ENCODE data around the gene XPO1.

XPO1 gene

DNA sequence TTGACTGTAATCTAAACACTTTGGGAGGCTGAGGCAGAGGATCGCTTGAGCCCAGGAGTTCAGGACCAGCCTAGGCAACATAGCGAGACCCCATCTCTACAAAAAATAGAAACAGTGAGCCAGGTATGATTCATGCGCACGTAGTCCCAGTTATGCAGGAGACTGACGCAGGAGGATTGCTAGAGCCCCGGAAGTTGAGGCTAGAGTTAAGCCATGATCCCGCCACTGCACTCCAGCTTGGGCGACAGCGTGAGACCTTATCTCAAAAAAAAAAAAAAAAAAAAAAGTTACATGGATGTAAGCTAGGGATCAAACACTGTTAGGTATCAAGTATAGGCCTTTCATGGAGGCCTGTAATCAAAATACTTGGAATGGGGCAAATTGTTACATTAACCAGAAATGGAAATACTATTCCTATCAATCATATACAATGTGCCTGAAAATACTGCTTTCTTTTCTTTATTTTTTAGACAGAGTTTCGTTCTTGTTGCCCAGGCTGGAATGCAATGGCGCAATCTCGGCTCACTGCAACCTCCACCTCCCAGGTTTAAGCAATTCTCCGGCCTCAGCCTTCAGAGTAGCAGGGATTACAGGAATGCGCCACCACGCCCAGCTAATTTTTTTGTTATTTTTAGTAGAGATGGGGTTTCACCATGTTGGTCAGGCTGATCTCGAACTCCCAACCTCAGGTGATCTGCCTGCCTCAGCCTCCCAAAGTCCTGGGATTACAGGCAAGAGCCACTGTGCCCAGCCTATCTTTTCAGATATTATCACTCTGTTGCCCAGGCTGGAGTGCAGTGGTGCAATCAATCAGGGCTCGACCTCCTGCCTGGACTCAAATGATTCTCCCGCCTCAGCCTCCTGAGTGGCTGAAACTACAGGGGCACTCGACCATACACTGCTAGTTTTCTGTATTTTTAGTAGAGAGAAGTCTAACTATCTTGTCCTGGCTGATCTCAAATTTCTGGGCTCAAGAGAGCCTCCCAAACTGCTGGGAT lies 27.2 kb downstream of the XPO1 start:
- in situ Hi-C loops (cut with MboI; ENCODE audit: low pct_unique_long_range_greater_than_20kb, low sequenced_read_pairs, unreplicated experiment): no loop called here
- TF ChIP-seq, protein P1, sequence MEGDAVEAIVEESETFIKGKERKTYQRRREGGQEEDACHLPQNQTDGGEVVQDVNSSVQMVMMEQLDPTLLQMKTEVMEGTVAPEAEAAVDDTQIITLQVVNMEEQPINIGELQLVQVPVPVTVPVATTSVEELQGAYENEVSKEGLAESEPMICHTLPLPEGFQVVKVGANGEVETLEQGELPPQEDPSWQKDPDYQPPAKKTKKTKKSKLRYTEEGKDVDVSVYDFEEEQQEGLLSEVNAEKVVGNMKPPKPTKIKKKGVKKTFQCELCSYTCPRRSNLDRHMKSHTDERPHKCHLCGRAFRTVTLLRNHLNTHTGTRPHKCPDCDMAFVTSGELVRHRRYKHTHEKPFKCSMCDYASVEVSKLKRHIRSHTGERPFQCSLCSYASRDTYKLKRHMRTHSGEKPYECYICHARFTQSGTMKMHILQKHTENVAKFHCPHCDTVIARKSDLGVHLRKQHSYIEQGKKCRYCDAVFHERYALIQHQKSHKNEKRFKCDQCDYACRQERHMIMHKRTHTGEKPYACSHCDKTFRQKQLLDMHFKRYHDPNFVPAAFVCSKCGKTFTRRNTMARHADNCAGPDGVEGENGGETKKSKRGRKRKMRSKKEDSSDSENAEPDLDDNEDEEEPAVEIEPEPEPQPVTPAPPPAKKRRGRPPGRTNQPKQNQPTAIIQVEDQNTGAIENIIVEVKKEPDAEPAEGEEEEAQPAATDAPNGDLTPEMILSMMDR (IDR thresholded peaks at IDR 0.05; ENCODE audit: extremely low read depth, insufficient read depth, missing control alignments): no peak
- DNase-seq (ENCODE audit: low spot score): no peak

DNA sequence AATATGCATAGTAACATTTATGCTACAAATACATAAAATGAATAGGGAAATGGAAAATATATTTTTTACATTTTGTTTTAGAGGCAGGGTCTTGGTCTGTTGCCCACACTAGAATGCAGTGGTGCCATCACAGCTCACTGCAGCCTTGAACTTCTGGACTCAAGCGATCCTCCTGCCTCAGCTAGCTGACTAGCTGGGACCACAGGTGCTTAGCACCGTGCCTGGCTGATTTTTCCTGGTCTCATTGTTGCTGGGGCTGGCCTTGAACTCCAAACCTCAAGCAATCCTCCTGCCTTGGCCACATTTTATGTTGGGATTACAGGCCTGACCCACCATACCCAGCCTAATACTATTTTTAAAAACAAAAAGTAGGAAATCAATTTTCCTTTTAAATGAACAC lies 33.2 kb downstream of the XPO1 start:
- TF ChIP-seq, protein P1 (IDR thresholded peaks at IDR 0.05; ENCODE audit: extremely low read depth, insufficient read depth, missing control alignments): no peak
- in situ Hi-C loops (cut with MboI; ENCODE audit: low pct_unique_long_range_greater_than_20kb, low sequenced_read_pairs, unreplicated experiment): no loop called here
- no peak for DNase-seq (ENCODE audit: low spot score)

DNA sequence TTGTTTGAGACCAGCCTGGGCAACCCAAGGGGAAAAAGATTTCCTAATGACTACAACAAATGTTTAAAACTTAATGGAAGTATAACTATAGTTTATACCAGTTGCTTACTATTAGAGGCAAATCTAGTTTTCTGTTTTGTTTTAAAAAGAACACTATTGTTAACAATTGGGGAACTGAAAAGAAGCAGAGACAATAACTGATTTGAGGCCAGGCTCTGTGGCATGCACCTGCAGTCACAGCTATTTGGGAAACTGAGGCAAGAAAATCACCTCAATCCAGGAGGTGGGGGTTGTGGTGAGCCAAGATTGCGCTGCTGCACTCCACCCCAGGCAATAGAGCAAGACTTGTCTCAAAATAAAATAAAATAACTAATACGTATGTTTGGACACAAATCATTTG lies 39.1 kb downstream of the XPO1 start:
- DNase-seq (ENCODE audit: low spot score): no peak
- TF ChIP-seq, protein P1 (IDR thresholded peaks at IDR 0.05; ENCODE audit: extremely low read depth, insufficient read depth, missing control alignments): no peak
- in situ Hi-C loops (cut with MboI; ENCODE audit: low pct_unique_long_range_greater_than_20kb, low sequenced_read_pairs, unreplicated experiment): no loop called here

DNA sequence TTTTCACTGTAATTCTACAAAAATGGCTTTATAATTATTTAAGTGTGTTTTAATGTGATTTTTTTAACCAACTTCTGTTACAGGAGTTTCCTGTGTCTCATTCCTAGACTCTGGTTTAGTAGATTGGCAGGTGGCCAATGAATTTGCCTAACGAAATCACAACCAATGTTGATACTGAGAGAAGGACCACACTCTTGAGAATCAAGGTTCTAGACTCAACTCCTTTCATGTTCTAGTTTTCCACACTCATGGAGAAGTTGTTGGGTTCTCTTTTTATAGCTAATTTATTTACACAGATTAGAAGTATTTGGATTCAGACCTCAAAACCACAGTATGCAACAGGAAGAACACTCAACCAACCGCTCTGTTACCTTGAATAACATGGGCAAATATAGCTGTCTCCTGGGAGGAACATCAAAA lies 44.6 kb downstream of the XPO1 start:
- TF ChIP-seq, protein P1 (IDR thresholded peaks at IDR 0.05; ENCODE audit: extremely low read depth, insufficient read depth, missing control alignments): no peak
- in situ Hi-C loops (cut with MboI; ENCODE audit: low pct_unique_long_range_greater_than_20kb, low sequenced_read_pairs, unreplicated experiment): no loop called here

DNA sequence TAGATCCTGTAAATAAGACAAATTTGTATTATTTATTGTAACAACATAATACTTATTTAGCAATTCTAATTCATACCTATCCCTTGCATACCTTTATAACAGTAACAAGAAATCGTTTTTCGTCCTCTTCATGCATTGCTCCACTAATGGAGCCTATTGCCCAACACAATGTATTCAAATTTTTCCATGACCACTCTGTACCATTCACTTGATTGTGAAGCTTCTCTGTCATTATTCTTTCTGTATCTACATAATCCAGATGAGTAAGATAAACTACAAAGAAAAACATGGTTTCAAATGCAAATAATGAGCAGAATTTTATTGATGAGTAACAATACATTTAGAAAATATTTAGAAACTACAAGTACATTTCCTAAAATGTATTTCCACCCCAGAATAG lies 45.7 kb downstream of the XPO1 start:
- TF ChIP-seq, protein P1 (IDR thresholded peaks at IDR 0.05; ENCODE audit: extremely low read depth, insufficient read depth, missing control alignments): no peak
- in situ Hi-C loops (cut with MboI; ENCODE audit: low pct_unique_long_range_greater_than_20kb, low sequenced_read_pairs, unreplicated experiment): no loop called here

More for the DNA sequence above, 44.6 kb downstream of the XPO1 start:
- no peak for DNase-seq (ENCODE audit: low spot score)

DNA sequence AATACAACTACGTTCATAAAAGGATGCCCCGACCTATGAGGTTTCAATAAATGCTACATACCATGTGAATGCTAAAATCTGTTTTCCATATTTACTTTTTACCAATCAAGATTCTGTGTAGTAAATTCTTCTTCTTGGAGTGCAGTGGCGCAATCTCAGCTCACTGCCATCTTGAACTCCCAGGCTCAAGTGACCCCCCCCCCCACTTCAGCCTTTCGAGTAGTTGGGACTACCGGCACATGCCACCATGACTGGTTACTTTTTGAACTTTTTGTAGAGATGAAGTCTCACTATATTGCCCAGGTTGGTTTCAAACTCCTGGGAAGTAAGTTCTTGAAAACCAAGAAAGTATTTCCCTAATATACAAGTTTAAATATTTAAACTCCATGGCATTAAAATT lies 52.9 kb downstream of the XPO1 start:
- in situ Hi-C loops (cut with MboI; ENCODE audit: low pct_unique_long_range_greater_than_20kb, low sequenced_read_pairs, unreplicated experiment): no loop called here
- TF ChIP-seq, protein P1 (IDR thresholded peaks at IDR 0.05; ENCODE audit: extremely low read depth, insufficient read depth, missing control alignments): no peak
- DNase-seq (ENCODE audit: low spot score): no peak

More for the DNA sequence above, 45.7 kb downstream of the XPO1 start:
- DNase-seq (ENCODE audit: low spot score): no peak

Measured in GM13977 (cell line).